C1 segment of cervical spinal cord (tissue), 14 donors: ENCODE measurements around the gene SCG3.
A peak's percentile ranks its signal among the peaks of the same experiment; 100 is the strongest.

Experiments used
- DNase-seq, 14 donors: peaks; one replicate each; lab custom pipeline; 2025; lab: John Stamatoyannopoulos, UW

SCG3 gene

DNA sequence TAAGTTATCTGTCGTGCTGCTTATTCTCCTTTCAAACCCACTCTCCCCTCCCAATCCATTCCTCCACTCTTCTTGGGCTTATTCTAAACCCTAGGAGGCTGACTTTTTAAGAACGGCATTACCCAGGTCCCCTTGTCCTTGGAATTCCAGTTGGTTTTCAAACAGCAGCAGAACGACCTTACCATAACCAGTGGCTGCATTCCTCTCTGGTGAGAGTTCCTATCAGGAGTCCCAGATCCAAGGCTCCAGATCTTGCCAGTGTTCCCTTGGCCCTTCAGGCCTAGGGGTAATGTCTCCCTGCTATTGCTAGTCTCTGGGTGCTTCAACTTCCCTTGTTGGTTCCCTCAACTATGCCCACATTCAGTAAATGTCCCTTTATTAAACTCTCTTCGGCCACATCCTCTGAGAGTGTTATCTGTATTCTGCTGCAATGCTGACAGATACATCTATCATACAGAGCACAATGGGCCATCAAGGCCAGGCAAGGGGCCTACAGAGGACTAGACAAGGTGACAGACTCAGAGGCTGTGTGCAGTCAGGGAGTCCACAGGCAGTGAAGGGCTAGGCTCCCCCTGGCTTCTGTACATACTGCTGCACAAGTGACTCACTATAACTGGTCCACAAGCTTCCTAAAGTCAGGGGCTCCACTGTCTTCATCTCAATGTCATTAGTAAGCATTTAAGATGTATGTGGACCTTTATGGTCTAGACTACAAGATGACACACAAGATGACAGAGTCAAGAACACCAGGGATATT, 46.0 kb downstream of the SCG3 start:
- DNase-seq: no peak

DNA sequence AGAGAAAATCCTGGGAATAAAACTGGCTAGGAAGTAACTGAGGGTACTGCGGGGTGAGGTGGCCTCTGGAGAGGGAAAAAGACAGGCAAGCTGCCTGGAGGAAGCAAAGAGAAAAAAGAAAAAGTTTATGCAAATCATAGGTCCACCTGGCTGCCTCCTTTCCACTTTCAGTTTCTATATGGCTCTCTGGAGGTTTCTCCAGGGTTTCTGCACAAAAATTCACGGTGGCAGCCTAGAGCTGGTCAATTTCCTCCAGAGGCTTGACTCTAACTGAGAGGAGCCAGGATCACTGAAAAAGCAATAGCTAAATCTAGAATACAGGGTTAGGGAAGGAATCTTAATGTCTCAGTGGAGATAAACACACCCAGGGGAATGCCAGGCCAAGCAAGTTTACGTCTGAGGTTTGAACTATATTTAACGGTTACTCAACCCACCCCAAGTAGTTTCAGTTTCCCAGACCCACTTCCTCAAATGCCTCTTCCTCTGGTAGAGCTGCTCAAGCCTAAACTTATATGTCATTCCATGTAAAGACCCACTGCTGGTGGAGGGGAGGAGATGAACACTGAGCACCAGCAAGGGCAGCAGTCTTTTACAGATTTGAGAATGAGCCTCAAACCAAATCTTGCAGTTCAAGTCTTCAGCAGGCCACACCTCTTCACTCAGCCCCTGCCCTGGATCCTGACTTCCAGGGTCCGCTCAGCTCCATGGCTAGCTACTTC, 50.4 kb downstream of the SCG3 start:
- DNase-seq: peak in 3 of 14 donors; percentile 15 to 37 (median 28)

DNA sequence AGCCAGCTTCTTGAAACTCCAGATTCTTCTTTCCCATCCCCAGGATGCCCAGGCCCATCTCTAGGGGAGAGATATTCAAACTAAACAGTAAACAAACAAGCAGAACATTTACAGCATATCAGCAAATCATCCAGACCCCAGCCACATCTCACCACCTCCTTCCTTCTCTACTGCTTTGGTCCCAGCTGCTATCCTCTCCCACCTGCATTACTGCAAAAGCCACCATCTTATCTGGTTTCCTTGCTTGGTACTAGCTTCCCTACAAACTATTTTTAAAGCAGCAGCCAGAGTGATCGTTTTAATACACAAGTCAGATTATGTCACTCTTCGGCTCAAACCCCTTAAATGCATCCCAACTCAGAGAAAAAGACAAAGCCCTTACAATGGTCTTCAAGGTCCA, 51.3 kb downstream of the SCG3 start:
- DNase-seq: no peak

DNA sequence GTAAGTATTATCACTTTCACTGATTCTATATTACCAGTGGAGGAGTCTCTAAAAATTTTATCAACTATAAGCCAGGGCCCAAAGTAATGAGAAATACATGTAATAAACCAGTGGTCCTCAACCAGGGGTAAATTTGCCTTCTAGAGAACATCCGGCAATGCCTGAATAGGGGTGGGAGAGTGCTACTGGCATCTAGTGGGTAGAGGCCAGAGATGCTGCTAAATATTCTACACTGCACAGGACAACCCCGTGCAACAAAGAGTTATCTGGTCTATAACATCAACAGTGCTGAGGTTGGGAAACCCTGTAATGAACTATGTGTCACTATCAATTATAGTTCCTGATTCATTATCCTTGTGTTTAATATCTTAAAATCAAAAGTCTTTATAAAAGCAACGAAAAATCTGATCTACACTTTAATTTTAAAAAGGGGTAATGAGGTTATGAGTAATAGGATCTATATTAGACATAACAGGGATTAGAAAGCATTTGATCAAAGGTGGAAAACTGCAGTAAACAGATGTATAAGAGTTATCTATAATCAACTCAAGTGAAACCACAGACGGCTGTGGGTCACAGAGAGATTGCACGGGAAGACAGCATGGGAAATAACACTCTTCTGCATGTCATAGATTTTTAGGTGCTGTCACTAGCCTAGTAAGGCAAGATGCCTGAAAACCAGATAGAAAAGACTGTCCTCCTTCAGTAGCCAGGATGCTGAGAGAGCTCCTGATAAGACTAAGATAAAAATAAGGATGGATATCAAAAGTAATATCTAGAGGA, 54.1 kb downstream of the SCG3 start:
- DNase-seq: peak in 1 of 14 donors; percentile 44

DNA sequence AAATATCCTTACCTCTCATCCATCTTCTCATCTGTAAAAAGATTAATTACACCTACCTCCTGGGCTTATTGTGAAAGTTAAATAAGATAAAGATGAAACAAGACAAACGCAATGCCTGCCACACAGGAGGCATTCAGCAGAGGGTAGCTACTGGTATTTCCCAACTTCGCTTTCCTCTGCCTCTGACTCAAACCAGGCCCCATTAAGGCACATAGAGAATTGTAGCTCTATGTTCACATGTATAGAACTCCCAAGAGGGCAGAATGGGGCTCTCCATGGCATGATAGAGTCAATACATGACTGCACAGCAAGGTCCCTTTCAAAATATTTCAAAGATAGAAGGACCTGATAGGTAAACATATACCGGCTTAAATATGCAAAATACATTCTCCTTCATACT, 54.8 kb downstream of the SCG3 start:
- DNase-seq: peak in 1 of 14 donors; percentile 48

DNA sequence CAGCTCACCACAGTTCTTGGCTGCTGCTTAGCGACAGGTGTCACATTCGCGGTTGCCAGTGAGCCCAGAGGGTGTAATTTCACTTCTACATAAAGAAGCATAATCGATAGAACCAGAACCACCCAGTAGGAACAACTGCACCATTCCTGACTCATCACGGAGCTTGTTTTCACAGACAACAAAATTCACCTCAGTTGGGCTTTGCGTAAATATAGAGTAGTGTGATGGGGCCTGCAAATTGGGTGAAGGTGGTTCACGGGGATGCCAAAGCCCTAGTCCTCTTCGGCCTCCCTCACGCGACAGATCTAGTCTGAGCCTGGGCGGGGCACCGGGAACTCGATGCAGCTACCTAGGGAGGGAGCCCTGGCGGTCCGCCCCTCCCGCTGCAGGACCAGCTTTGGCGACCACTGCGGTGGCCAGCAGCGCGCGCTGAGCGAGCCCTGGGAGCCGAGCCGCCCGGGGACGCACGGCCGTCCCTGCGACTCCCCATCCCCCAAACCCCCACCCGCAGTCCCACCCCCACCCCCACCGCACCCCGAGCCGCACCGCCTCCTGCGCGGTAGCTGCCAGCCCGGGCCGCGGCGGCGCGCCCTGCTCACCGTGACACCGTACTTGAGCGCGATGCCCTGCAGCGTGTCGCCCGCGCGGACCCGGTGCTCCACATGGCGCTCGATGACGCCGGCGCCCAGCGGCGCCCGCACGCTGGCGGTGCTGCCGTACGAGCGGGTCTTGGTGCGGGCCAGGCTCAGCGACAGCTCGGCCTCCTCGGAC, 55.6 kb downstream of the SCG3 start:
- DNase-seq: peak in 9 of 14 donors; percentile 21 to 76 (median 58)

DNA sequence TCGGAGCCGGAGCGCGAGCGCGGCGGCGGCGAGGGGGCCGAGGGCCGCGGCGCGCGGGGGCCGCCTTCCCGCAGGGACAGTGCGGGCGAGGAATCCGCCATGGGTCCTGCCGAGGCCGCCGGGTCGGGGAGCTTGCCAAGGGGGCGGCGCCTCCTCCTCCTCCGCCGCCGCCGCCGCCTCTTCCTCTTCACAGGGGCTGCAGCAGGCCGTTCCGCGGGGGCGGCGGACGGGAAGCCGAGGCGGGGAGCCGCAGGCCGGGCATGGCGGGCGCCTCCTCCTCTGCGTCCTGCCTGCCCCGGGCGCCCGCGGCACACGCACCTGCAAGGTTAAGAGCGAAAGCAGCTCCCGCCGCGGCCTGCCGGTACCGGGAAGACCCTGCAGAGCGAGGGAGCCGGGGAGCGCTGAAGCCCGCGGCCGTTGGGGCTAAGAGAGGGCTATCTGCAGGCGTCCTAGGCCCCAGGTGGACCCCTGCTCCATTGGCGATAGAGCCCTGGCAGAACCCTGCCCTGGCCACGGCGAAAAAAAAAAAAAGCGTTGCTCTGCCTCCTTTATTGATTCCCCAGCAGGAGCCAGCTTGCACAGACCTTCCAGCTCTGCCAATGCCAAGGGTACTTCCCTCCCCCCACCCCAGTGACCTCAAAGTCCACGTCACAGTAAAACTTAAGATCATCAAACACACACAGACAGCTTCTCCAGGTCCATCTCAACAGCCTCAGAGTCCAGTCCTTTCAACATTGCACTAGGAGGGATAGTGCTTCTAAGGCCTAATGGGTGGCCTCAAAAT, 56.4 kb downstream of the SCG3 start, which contains the start of gene LYSMD2:
LYSMD2 (minus strand) TSS at position 134 of the 784 bp plus-strand sequence; CDS start at position 101, 33 bp downstream.
- peak in 12 of 14 donors; percentile 20 to 82 (median 65) for DNase-seq

DNA sequence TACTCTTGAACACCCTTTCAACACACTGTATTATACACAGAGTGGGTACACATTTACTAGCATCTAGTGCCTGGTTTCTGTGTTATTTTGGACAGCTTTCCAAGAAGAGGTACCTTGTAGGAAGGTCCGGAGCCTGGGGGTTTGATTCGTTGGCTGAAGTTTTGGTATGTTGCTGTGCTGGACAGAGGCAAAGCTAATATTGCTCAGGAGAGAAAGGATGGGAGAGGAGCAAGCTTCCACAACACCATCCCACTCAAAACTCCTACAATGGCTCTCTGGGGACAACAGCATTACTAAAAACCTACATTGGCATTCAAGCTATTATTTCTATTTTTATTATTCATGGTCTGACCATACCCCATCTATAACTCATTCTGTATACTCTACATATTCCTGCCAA, 57.2 kb downstream of the SCG3 start:
- peak in 1 of 14 donors; percentile 24 for DNase-seq

DNA sequence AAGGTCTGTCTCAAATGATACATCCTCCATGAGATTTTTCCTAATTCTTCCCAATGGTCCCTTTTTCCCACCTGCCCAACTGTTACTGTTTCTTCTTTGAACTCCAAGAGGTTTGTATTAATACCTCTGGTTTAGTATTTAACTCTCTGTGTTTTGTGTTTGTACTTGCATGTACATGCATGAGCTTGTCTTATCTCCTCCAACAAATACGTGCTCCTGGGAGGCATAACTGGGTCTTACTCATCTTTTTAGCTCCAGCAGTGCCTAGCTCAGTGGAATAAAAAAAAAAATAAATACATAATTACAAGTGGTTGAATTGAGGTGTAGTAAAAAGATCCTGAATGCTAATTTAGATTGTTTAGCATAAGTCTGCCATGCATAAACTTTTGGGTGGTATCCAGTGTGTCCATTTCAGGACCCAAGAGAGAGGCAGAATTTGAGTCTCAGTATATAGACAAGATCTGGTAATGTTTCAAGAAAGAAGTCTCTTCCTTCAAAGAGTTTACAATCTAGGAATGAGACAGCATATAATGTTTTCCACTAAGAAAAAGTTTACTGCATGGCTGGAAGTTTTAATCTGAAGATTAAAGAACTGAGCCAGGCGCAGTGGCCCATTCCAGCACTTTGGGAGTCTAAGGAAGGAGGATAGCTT, 57.9 kb downstream of the SCG3 start:
- DNase-seq: no peak

DNA sequence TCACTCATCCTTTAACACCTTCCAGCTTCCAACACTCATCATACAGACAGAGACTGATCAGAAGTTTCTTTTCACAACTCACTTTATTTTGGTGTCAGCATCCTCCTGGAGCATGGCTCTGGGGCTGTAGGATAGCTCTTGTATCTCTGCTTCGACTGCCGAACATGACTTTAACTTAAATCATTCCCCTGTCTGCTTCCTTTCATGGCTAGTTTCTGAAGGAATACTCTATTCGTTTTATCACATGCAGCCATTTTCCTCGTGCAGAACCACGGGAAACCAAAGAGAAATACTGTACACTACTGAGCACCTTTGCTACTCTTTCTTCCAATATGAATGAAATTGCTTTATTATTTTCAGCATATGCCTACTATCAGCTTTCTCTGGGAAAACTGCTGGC, 68.0 kb downstream of the SCG3 start:
- DNase-seq: no peak

DNA sequence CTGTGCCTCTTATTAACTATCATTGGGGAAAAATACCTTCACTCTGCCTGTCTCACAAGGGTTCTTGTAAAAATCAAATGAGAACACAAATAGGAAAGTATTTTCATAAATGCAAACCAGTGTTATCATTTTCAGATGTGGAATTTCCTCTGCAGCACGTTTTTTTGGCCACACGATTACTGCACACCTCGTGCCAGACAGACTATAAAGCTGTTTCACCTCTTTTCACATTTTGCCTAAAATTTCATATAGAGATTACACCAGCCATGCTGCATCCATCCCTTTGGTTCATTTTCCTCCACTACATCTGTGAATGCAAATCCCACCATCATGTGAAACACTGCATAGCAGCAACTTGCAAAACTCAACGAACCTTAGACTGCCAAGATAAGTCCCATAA, 68.9 kb downstream of the SCG3 start:
- no peak for DNase-seq

DNA sequence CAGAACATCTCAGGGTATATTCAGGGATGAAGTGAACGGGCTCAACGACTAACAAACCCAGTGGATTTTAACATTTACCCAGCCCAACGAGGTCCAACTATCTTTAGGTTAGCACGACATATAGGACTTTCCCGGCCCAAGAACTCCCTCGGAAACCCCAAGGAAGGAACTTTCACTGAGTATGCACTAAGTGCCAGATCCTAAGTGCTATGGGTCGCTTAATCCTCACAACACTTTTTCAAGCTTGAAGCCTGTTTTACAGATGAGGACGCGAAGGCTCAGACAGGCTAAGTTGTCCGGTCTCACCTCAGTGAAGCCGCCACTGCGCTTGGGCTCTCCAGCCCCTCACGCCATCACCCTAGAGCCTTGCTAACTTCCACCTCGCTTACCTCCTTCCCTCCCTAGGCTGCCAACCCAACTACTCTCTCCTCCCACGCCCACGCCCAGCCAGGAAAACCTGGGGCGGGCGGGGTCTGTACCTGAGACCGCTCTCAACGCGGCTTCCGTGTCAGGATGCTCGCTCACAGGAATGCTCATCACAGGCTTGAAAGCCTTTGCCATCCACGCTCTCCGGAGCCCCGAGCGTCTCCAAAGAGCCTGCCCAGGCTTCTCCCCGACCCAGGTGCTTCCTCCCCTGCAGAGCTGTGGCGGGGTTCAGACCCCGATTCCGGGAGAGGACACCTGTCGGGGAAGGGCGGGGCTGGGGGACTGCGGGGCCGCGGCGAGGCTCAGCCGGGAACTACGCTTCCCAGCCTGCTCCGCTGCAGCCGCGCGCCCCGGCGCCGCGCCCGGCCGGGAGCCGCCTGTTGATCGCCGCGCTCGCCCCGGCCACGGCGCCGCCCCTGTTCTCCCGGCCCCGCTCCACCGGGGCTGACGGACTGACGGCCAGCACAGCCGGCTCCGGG, 69.7 kb downstream of the SCG3 start, which contains the start of gene TMOD2:
TMOD2 (plus strand) TSS at position 806 of the 905 bp plus-strand sequence. CDS start 14,845 bp downstream, outside the sequence.
- peak in 10 of 14 donors; percentile 22 to 78 (median 67) for DNase-seq

DNA sequence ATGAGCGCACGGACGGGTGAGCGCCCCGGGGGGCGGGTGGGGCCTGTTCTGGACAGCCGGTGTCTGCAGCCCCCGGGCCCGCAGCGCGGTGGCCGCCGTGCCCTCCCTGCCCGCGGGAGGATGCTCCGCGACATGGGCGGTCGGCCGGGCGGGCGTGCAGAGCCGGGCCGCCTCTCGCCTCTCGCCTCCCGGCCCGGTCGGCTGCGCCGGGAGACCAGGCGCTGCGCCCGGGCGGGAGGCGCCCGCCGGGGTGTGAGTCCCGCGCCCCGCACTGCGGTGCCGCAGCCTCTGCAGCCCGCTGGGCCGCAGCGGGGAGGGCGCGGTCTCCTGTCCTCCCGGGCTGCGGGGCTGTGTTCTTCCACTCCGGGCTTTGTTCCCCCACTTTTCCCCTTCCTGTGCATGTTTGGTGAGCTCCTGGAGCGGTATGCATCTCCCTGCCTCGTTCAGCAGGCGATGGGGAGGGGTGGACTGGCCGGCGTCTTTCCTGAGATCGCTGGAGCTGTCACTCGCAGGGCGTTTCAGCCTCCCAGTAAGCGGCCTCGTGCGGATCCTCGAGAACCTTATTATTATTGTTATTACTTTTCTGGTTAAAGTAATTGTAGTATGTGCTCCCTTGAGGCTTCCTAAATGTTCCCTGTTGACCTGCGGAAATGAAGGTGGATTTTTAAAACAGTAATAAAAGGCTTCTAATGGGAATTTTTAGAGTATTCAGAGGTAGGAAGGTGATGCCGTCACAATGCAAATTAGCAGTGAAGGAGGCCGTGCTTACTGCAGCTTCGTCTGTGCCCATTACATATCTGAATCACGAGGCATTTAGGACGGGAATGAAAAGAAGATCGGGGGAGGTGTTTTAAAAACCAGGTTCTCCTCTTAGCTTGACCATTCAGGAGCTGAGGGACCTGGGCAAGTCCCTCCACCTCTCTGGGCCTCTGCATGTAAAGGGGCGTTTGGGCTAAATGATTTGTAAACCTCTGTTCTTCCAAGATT, 70.7 kb downstream of the SCG3 start:
- peak in 7 of 14 donors; percentile 37 to 73 (median 45) for DNase-seq

DNA sequence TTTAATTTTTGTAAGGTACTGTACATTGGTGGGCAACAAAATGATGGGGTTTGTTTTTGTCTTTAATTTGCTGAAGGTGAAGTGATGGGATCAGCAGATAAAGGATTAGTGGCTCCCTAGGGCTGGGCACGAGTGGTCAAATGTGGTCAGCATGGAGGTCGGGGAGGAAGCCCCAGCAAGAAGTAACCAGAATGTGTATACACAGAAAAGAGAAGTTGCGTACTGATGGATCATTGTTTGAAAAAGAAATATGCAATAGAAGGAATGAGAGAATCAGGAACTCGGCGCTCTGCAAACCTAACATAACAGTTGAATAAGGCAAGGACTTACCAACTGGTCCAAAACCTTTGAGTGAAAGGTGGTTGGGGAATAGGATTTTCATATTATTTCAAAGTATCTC, 71.6 kb downstream of the SCG3 start:
- DNase-seq: no peak

DNA sequence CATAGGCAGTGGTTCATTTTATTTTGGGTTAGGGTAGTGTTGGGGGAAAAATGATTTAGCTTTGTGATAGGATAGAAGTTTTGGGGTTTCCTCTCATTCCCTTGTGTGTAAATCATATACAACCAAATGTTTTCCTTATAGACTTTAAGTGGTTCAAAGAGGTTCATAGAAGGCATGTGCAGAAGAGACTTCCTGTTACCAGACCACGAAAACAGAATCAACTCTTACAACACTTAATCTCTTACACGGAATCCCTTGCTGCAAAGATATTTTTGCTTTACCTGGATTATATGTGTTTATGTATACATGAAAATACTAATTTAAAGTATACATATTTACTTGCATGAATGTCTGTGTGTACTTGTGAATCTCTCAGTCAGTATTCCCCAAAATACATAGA, 73.0 kb downstream of the SCG3 start:
- DNase-seq: no peak

DNA sequence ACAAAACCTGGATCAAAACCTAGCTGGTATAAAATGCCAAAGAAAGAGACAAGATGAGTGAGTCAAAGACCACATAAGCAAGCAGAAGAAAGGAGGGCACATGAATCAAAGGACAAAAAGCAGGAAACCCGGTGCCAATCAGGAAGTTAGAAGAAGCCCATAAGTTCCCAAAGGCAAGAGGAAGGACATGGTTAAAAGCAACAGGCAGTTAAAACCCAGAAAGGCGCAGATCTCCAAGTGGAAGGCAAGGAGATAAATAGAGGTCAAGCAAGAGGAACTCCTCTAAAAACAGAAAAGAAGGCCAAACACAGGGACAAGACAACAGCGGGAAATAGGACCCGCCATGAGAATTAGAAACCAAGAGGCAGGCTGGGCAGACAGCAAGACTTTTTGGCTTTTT, 74.5 kb downstream of the SCG3 start:
- DNase-seq: no peak

DNA sequence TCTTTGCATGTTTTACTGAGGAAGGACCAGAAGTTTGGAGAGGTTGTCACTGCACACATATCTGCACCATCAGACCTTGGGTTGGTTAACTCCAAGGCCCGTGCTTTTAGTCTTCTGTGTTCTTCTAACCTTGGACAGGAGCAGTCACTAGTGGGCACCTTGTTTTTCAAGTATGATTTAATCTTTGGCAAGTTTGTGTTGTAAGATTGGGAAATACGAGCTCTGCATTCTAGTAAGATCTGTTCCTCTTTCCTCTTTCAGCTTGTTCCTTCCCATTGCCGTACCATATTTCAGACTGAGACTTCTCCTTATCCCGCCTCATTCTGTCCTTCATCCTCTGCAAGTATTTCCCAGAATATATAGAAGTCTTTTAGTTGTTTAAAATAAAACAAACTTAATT, 75.2 kb downstream of the SCG3 start:
- no peak for DNase-seq

DNA sequence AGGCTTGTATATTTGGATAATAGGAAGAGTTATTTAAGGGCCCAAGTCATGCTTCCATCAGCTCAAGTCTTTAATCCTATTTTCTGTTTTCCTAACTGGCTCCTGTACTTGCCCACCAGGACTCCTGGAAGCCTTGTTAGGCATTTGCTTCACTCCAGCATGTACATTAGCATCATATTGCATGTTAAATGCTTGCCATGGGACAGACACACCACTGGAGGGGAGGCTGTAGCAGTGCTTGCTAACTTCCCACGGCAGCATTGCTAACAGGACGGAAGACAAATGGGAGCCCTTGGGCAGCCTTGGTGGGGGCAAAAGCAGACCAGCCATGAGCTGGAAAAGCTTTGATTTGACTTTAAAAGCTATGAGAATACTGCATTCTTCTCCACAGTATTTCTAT, 76.1 kb downstream of the SCG3 start:
- DNase-seq: no peak
